ENCODE measurements around the gene TMEM107.

TMEM107 gene

GRCh38 chr17:8176998-8177731, 985 bp upstream of the TMEM107 start:
- no peak for TF ChIP-seq EZH2phosphoT487 (conservative IDR thresholded peaks at IDR 0.05; ENCODE audit: low read length)
- TF ChIP-seq CTCF (IDR thresholded peaks at IDR 0.05; ENCODE audit: insufficient read depth, low read length, poor library complexity, severe bottlenecking): no peak
- H2AFZ ChIP-seq (ENCODE audit: low read depth, low read length, severe bottlenecking): peak overlapping the region; percentile 86
- no peaks in the 10 kb centered on the region for H3K9me2 ChIP-seq (replicated peaks; ENCODE audit: insufficient read depth, low read length)
- H3K4me3 ChIP-seq (ENCODE audit: insufficient read depth, low read length, poor library complexity, severe bottlenecking): peak overlapping the region; percentile 78
- H3K79me2 ChIP-seq (ENCODE audit: insufficient read depth, low read length): no peaks in the 10 kb centered on the region; the same call in 1 of the 2 replicates
- H3F3A ChIP-seq (ENCODE audit: insufficient read depth): peaks cover 27% of the 10 kb centered on the region
- H3K36me3 ChIP-seq (ENCODE audit: low read length): no peaks in the 10 kb centered on the region
- no peaks in the 10 kb centered on the region for H3K9me3 ChIP-seq (ENCODE audit: insufficient read depth, low read length)
- H3K27me3 ChIP-seq (ENCODE audit: low read length): no peaks in the 10 kb centered on the region
- no peaks in the 10 kb centered on the region for H4K20me1 ChIP-seq (ENCODE audit: low read depth, low read length)
- no peak overlapping the region for H3K27ac ChIP-seq (ENCODE audit: low read depth, low read length)
- H3K4me2 ChIP-seq (ENCODE audit: low read depth, low read length, poor library complexity, severe bottlenecking): peak overlapping the region; percentile 91
- H3K9ac ChIP-seq (ENCODE audit: low read length): peak overlapping the region; percentile 87

- TF ChIP-seq EZH2phosphoT487 (conservative IDR thresholded peaks at IDR 0.05; ENCODE audit: low read length) (no peak), CTCF (IDR thresholded peaks at IDR 0.05; ENCODE audit: insufficient read depth, low read length, poor library complexity, severe bottlenecking) (no peak)
- Histone ChIP-seq H3K27ac (ENCODE audit: low read depth, low read length) (peak overlapping the region; percentile 45), H2AFZ (ENCODE audit: low read depth, low read length, severe bottlenecking) (peak overlapping the region; percentile 86), H4K20me1 (ENCODE audit: low read depth, low read length) (no peaks in the 10 kb centered on the region), H3K9ac (ENCODE audit: low read length) (peak overlapping the region; percentile 87), H3K36me3 (ENCODE audit: low read length) (no peaks in the 10 kb centered on the region), H3K9me2 (replicated peaks; ENCODE audit: insufficient read depth, low read length) (no peaks in the 10 kb centered on the region), H3K9me3 (ENCODE audit: insufficient read depth, low read length) (no peaks in the 10 kb centered on the region), H3F3A (ENCODE audit: insufficient read depth) (peaks cover 28% of the 10 kb centered on the region), H3K4me2 (ENCODE audit: low read depth, low read length, poor library complexity, severe bottlenecking) (peak overlapping the region; percentile 91), H3K27me3 (ENCODE audit: low read length) (no peaks in the 10 kb centered on the region), H3K4me3 (ENCODE audit: insufficient read depth, low read length, poor library complexity, severe bottlenecking) (peak overlapping the region; percentile 78), H3K79me2 (ENCODE audit: insufficient read depth, low read length) (no peaks in the 10 kb centered on the region; the same call in 1 of the 2 replicates)
Observed at GRCh38 chr17:8175795-8176196, 384 bp downstream of the TMEM107 start.

- H3F3A ChIP-seq (ENCODE audit: insufficient read depth): peaks cover 28% of the 10 kb centered on the region
- H3K27me3 ChIP-seq (ENCODE audit: low read length): no peaks in the 10 kb centered on the region
- no peaks in the 10 kb centered on the region for H3K9me2 ChIP-seq (replicated peaks; ENCODE audit: insufficient read depth, low read length)
- no peak for TF ChIP-seq EZH2phosphoT487 (conservative IDR thresholded peaks at IDR 0.05; ENCODE audit: low read length)
- no peak for TF ChIP-seq CTCF (IDR thresholded peaks at IDR 0.05; ENCODE audit: insufficient read depth, low read length, poor library complexity, severe bottlenecking)
- peak overlapping the region; percentile 92 for H3K27ac ChIP-seq (ENCODE audit: low read depth, low read length)
- peak overlapping the region; percentile 58 for H3K9ac ChIP-seq (ENCODE audit: low read length)
- H2AFZ ChIP-seq (ENCODE audit: low read depth, low read length, severe bottlenecking): peak overlapping the region; percentile 73
- no peaks in the 10 kb centered on the region for H3K36me3 ChIP-seq (ENCODE audit: low read length)
- H3K4me2 ChIP-seq (ENCODE audit: low read depth, low read length, poor library complexity, severe bottlenecking): peak overlapping the region; percentile 86
- no peaks in the 10 kb centered on the region for H4K20me1 ChIP-seq (ENCODE audit: low read depth, low read length)
- no peaks in the 10 kb centered on the region; the same call in 1 of the 2 replicates for H3K79me2 ChIP-seq (ENCODE audit: insufficient read depth, low read length)
- H3K9me3 ChIP-seq (ENCODE audit: insufficient read depth, low read length): no peaks in the 10 kb centered on the region
- peak overlapping the region; percentile 57 for H3K4me3 ChIP-seq (ENCODE audit: insufficient read depth, low read length, poor library complexity, severe bottlenecking)
Observed at GRCh38 chr17:8173871-8174322, 2.3 kb downstream of the TMEM107 start.
